Limb (tissue), 2 donors: ENCODE data around the gene CCDC88A.
"Not testable (repeated sequence)": the region's sequence is repeated elsewhere in the genome, so short reads cannot be mapped to it uniquely, and the experiment has no call there.

ENCODE experiments used
- DNase-seq, 2 donors: peaks; one replicate each; pipeline ENCODE4 v3.0.0-alpha.2; 2016; ENCODE audit errors: extremely low spot score in 2 of 2

Gene CCDC88A

GRCh38 chr2:55384786-55385185 lies 34.9 kb downstream of the CCDC88A start:
- DNase-seq, result no peak

- DNase-seq, result no peak
Measured at GRCh38 chr2:55371376-55371775, 48.3 kb downstream of the CCDC88A start.

- DNase-seq, result no peak
Measured at GRCh38 chr2:55370208-55370607, 49.4 kb downstream of the CCDC88A start.

GRCh38 chr2:55365303-55365702 lies 54.4 kb downstream of the CCDC88A start:
- no peak for DNase-seq

- peak in 1 of 2 donors; percentile 66 for DNase-seq
Measured at GRCh38 chr2:55364189-55365055, 55.2 kb downstream of the CCDC88A start.

- no peak for DNase-seq
Measured at GRCh38 chr2:55363636-55364035, 56.0 kb downstream of the CCDC88A start.

- peak in 1 of 2 donors; percentile 6 for DNase-seq
Measured at GRCh38 chr2:55361465-55362189, 58.0 kb downstream of the CCDC88A start.

- no peak for DNase-seq
Measured at GRCh38 chr2:55358451-55358850, 61.2 kb downstream of the CCDC88A start.

- DNase-seq, result no peak
Measured at GRCh38 chr2:55357927-55358326, 61.7 kb downstream of the CCDC88A start.

- DNase-seq, result no peak
Measured at GRCh38 chr2:55357164-55357563, 62.5 kb downstream of the CCDC88A start.

- DNase-seq, result not testable (repeated sequence)
Measured at GRCh38 chr2:55356136-55356535, 63.5 kb downstream of the CCDC88A start.

- DNase-seq, result no peak
Measured at GRCh38 chr2:55355451-55355850, 64.2 kb downstream of the CCDC88A start.

- DNase-seq, result no peak
Measured at GRCh38 chr2:55351672-55352071, 68.0 kb downstream of the CCDC88A start.

GRCh38 chr2:55345064-55345463 lies 74.6 kb downstream of the CCDC88A start:
- DNase-seq, result no peak

- no peak for DNase-seq
Measured at GRCh38 chr2:55338268-55338667, 81.4 kb downstream of the CCDC88A start.

- no peak for DNase-seq
Measured at GRCh38 chr2:55334728-55335127, 84.9 kb downstream of the CCDC88A start.

- no peak for DNase-seq
Measured at GRCh38 chr2:55330541-55331297, 88.9 kb downstream of the CCDC88A start.

- DNase-seq, result no peak
Measured at GRCh38 chr2:55327470-55328230, 92.0 kb downstream of the CCDC88A start.

GRCh38 chr2:55314985-55315384 lies 104.7 kb downstream of the CCDC88A start:
- DNase-seq, result no peak

- no peak for DNase-seq
Measured at GRCh38 chr2:55311444-55311870, 108.2 kb downstream of the CCDC88A start.

- no peak for DNase-seq
Measured at GRCh38 chr2:55309446-55309845, 110.2 kb downstream of the CCDC88A start.
